Astrocyte of the cerebellum (primary cell): ENCODE data around the gene TMCC2.

Source experiments
- DNase-seq: peaks from one replicate; pipeline ENCODE4 v3.0.0-alpha.2; 2011; ENCODE audit warnings: low read depth
- H3K4me3 ChIP-seq: 2 replicates; pipeline ENCODE4 v1.5.1; 2011; ENCODE audit warnings: mild to moderate bottlenecking, low read depth, low read length, moderate library complexity
- CTCF ChIP-seq: IDR thresholded peaks from 2 replicates; pipeline ENCODE4 v1.5.1; 2012; ENCODE audit warnings: low read length, low read depth, moderate library complexity, mild to moderate bottlenecking; ENCODE audit errors: missing control alignments
- in situ Hi-C: cut with HindIII; loops from 2 replicates; pipeline ENCODE4 v1.10.0; 2017; ENCODE audit warnings: low sequenced_read_pairs

Gene TMCC2

GRCh38 chr1:205188098-205188497, 39.6 kb upstream of the TMCC2 start:
- no peak for TF ChIP-seq CTCF

GRCh38 chr1:205188596-205188995, 39.1 kb upstream of the TMCC2 start:
- in situ Hi-C loops, result no loop called here
- TF ChIP-seq CTCF, result no peak
- DNase-seq, result no peak
- no peak overlapping the region for H3K4me3 ChIP-seq

More at GRCh38 chr1:205188098-205188497, 39.6 kb upstream of the TMCC2 start:
- in situ Hi-C loops, result no loop called here
- no peak for DNase-seq
- H3K4me3 ChIP-seq, result no peak overlapping the region

GRCh38 chr1:205189131-205189530, 38.6 kb upstream of the TMCC2 start:
- DNase-seq, result no peak
- no peak overlapping the region for H3K4me3 ChIP-seq
- in situ Hi-C loops, result no loop called here
- no peak for TF ChIP-seq CTCF

- no peak for DNase-seq
- no peak overlapping the region for H3K4me3 ChIP-seq
- no peak for TF ChIP-seq CTCF
- in situ Hi-C loops, result no loop called here
These were observed 36.7 kb upstream of the TMCC2 start for GRCh38 chr1:205190845-205191577.

- in situ Hi-C loops, result no loop called here
- no peak overlapping the region for H3K4me3 ChIP-seq
- no peak for TF ChIP-seq CTCF
- DNase-seq, result no peak
These were observed 36.1 kb upstream of the TMCC2 start for GRCh38 chr1:205191622-205192021.

GRCh38 chr1:205192287-205192686, 35.5 kb upstream of the TMCC2 start:
- no peak for DNase-seq
- no peak for TF ChIP-seq CTCF
- H3K4me3 ChIP-seq, result no peak overlapping the region
- in situ Hi-C loops, result no loop called here
